DOHH2 (cell line): ENCODE data around the gene ZNF296.

Experiments used
- EZH2phosphoT487 ChIP-seq: fragments of 200-600 bp; sonication (generic); IDR thresholded peaks from 2 replicates; pipeline ENCODE4 v1.6.1; 2017; ENCODE audit warnings: borderline replicate concordance, mild to moderate bottlenecking, antibody characterized with exemption, low read length, moderate library complexity, mixed read lengths
- TF ChIP-seq, protein P1 (sequence below): fragments of 200-600 bp; sonication (generic); IDR thresholded peaks from one replicate; pipeline ENCODE4 v1.5.1; 2014; ENCODE audit warnings: antibody characterized with exemption, mild to moderate bottlenecking, low read depth, low read length; ENCODE audit not compliant: poor library complexity, severe bottlenecking

DNA sequence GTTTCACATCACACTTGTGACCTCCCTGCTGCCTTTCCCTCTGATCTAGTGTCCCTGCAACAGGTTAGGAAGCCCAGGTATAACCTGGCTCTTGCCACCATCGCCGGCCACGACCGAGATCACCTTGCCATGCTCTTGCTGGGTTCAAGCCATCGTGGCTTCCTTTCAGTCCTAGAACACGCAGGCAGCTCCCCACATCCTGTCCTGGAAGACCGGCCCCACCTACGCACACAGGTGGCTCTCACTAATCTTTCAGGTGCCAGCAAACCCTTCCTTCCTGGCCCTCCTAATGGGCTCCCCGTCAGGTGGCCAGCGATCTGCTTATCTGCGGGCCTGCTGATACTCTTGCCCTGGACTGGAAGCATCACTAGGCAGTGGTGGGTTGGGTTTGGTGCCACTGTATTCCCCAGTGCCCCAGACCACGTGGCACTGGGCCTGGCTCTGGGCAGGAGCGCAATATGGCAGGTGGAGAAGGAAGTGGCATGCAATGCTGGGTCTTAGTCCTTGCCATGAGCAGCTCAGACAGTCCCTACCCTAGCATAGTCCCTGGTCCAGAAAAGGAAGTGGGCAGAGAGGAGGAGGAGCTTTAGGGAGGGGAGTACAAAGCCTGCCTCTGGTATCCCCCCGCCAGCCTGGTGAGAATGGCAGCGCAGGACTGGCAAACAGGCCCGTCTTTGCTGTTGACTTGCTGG, 28.5 kb upstream of the ZNF296 start:
- TF ChIP-seq, protein P1, sequence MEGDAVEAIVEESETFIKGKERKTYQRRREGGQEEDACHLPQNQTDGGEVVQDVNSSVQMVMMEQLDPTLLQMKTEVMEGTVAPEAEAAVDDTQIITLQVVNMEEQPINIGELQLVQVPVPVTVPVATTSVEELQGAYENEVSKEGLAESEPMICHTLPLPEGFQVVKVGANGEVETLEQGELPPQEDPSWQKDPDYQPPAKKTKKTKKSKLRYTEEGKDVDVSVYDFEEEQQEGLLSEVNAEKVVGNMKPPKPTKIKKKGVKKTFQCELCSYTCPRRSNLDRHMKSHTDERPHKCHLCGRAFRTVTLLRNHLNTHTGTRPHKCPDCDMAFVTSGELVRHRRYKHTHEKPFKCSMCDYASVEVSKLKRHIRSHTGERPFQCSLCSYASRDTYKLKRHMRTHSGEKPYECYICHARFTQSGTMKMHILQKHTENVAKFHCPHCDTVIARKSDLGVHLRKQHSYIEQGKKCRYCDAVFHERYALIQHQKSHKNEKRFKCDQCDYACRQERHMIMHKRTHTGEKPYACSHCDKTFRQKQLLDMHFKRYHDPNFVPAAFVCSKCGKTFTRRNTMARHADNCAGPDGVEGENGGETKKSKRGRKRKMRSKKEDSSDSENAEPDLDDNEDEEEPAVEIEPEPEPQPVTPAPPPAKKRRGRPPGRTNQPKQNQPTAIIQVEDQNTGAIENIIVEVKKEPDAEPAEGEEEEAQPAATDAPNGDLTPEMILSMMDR = no peak
- no peak for TF ChIP-seq EZH2phosphoT487
